OCI-LY7 (cell line): Measurements from ENCODE around the gene FANCI. TPM values are rescaled to one million over a fixed set of nuclear protein-coding genes. Genes with fewer than 3 reads are reported as not detected.

Experiments
- BruUV-seq: library from RNA; stranded (reverse); fragments of 400-500 nt; replicated peaks from 2 replicates; lab custom pipeline; 2021; lab: Mats Ljungman, UMichigan
- CTCF ChIA-PET: fragments of 300-600 bp; sonication (Branson Sonifier 250); formaldehyde crosslinking; loops from one replicate; lab custom pipeline; 2022; ENCODE audit warnings: antibody characterized with exemption; ENCODE audit not compliant: unreplicated experiment; lab: Charles Lee
- POLR2A ChIA-PET: fragments of 300-600 bp; sonication (Branson Sonifier 250); formaldehyde crosslinking; loops from one replicate; lab custom pipeline; 2022; ENCODE audit warnings: antibody characterized with exemption; lab: Charles Lee
- DNase-seq: peaks from one replicate; pipeline ENCODE4 v3.0.0-alpha.2; 2015; ENCODE audit warnings: low spot score
- H2AFZ ChIP-seq: fragments of 200-600 bp; sonication (generic), shearing (Covaris generic); 2 replicates; pipeline ENCODE4 v1.6.1; 2014; ENCODE audit warnings: mild to moderate bottlenecking, antibody characterized with exemption, low read length, moderate library complexity
- H3K27ac ChIP-seq: fragments of 200-600 bp; sonication (generic); 2 replicates; pipeline ENCODE4 v1.5.1; 2014; ENCODE audit warnings: mixed run types, low read depth, mild to moderate bottlenecking, moderate library complexity, low read length, inconsistent platforms; ENCODE audit not compliant: poor library complexity, severe bottlenecking
- H3K36me3 ChIP-seq: fragments of 200-600 bp; sonication (generic); 2 replicates; pipeline ENCODE4 v1.6.1; 2014; ENCODE audit warnings: mild to moderate bottlenecking, antibody characterized with exemption, low read length, moderate library complexity, mixed read lengths; ENCODE audit not compliant: insufficient read depth
- H3K4me1 ChIP-seq: fragments of 200-600 bp; sonication (generic); 2 replicates; pipeline ENCODE4 v1.5.1; 2014; ENCODE audit warnings: mild to moderate bottlenecking, low read length; ENCODE audit not compliant: insufficient read depth, poor library complexity, severe bottlenecking
- H3K4me2 ChIP-seq: fragments of 200-600 bp; sonication (generic); 2 replicates; pipeline ENCODE4 v1.6.1; 2014; ENCODE audit warnings: mild to moderate bottlenecking, low read length
- H3K4me3 ChIP-seq: fragments of 200-600 bp; sonication (generic); 2 replicates; pipeline ENCODE4 v1.5.1; 2014; ENCODE audit warnings: mild to moderate bottlenecking, low read depth, low read length; ENCODE audit not compliant: poor library complexity, severe bottlenecking
- H3K79me2 ChIP-seq: fragments of 200-600 bp; sonication (generic); 2 replicates; pipeline ENCODE4 v1.6.1; 2016; ENCODE audit warnings: low read depth, mild to moderate bottlenecking, low read length, moderate library complexity, mixed read lengths; ENCODE audit not compliant: insufficient read depth
- H3K9me2 ChIP-seq: fragments of 200-600 bp; sonication (generic); 2 replicates; pipeline ENCODE4 v1.6.1; 2016; ENCODE audit warnings: mild to moderate bottlenecking, low read length, mixed read lengths; ENCODE audit not compliant: insufficient read depth
- H3K9me3 ChIP-seq: fragments of 200-600 bp; sonication (generic); 2 replicates; pipeline ENCODE4 v1.6.1; 2014; ENCODE audit warnings: mild to moderate bottlenecking, mixed run types, low read length, mixed read lengths
- H4K20me1 ChIP-seq: fragments of 200-600 bp; sonication (generic); 2 replicates; pipeline ENCODE4 v1.6.1; 2014; ENCODE audit warnings: mild to moderate bottlenecking, antibody characterized with exemption, low read length, moderate library complexity, mixed read lengths; ENCODE audit not compliant: insufficient read depth
- EZH2phosphoT487 ChIP-seq: fragments of 200-600 bp; sonication (generic); IDR thresholded peaks from 2 replicates; pipeline ENCODE4 v1.6.1; 2018; ENCODE audit warnings: low read depth, borderline replicate concordance, mild to moderate bottlenecking, mixed run types, antibody characterized with exemption, low read length, moderate library complexity, mixed read lengths
- intact Hi-C: fragments of 100-400 bp; cut with micrococcal nuclease; formaldehyde crosslinking; loops from one replicate; pipeline ENCODE4 v1.10.0; 2022; ENCODE audit not compliant: unreplicated experiment
- total RNA-seq, 2 experiments: library from RNA; depleted of rRNA in 1 of 2; stranded (reverse); fragments of >200 nt in 1 of 2; shearing (Covaris generic) in 1 of 2; gene quantifications; 2 replicates each; pipeline ENCODE4 v1.2.3, GENCODE V29; 2014 to 2022
- TF ChIP-seq, protein P1 (sequence below): fragments of 200-600 bp; sonication (generic); conservative IDR thresholded peaks from 2 replicates; pipeline ENCODE4 v1.5.1; 2014; ENCODE audit warnings: mild to moderate bottlenecking, antibody characterized with exemption, low read length, moderate library complexity, mixed read lengths

FANCI gene
- total RNA-seq, 2 experiments from 2014 or later: 112 to 211 TPM

DNA sequence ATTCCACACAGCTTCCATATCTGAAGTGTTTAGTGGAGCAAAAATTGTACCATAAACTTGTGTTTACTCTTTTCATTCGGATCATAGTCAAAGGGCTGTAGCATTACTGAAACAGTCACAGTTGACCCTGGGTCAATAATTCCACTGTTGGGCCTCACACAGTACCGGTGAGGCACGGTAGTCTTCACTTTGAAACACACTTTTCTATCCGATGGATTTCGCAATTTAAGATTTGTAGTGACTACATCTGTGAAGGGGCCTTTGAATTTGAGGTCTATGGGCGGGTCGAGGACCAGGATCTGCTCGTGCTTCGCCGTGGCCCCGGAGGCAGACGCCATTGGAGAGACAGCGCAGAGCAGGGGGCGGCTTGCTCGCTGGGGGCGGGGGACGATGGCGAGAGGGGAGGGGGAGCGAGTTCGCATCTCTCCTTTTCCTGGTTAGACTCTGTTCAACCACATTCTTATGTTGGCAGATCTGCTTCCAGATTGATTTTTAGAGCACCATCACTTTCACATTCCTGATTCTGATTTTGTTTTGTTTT, 42.2 kb upstream of the FANCI start:
- intact Hi-C loops: no loop called here
- Histone ChIP-seq H3K9me2 (no peaks in the 10 kb centered on the region), H3K27ac (no peak overlapping the region), H3K4me3 (no peak overlapping the region), H3K9me3 (no peaks in the 10 kb centered on the region), H3K79me2 (no peaks in the 10 kb centered on the region), H3K36me3 (no peaks in the 10 kb centered on the region), H3K4me2 (no peak overlapping the region), H4K20me1 (no peaks in the 10 kb centered on the region), H3K4me1 (no peaks in the 10 kb centered on the region), H2AFZ (no peak overlapping the region)
- no peak for DNase-seq
- ChIA-PET POLR2A (interaction anchor here (1.1 kb wide), 1 partner anchor 13 kb away, joined by 3 read pairs; no protein-coding TSS in a partner anchor), CTCF (no interaction called here)
- TF ChIP-seq, protein P1, sequence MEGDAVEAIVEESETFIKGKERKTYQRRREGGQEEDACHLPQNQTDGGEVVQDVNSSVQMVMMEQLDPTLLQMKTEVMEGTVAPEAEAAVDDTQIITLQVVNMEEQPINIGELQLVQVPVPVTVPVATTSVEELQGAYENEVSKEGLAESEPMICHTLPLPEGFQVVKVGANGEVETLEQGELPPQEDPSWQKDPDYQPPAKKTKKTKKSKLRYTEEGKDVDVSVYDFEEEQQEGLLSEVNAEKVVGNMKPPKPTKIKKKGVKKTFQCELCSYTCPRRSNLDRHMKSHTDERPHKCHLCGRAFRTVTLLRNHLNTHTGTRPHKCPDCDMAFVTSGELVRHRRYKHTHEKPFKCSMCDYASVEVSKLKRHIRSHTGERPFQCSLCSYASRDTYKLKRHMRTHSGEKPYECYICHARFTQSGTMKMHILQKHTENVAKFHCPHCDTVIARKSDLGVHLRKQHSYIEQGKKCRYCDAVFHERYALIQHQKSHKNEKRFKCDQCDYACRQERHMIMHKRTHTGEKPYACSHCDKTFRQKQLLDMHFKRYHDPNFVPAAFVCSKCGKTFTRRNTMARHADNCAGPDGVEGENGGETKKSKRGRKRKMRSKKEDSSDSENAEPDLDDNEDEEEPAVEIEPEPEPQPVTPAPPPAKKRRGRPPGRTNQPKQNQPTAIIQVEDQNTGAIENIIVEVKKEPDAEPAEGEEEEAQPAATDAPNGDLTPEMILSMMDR: no peak
- TF ChIP-seq EZH2phosphoT487: no peak
- BruUV-seq: no TSS peak

DNA sequence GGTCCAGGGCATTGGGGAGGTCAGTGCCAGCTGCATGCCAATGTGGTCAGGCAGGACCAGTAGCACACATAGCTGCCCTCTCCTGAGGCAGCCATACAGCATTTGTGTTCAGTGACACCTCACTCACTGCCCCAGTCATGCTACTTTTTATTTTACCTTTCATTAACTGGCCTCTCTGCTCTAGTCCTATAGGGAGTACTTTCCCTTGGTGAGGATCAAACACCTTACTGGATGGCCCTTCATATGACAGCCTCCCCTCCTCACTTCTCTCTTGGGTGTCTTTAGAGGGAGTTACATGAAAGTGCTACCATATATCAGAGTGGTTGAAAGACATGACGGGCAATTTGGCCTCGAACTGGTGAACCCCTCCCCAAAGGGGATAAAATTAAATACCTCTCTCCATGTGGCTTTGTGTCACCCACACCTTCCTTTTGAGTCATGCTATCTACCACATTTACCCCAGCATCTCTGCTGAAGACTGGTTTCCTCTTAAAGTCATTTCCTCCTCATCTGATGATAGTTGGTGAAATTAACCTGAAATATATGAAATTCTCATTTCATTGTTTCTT, 40.0 kb upstream of the FANCI start:
- intact Hi-C loops: no loop called here

More for the DNA sequence above, 40.0 kb upstream of the FANCI start:
- no peak overlapping the region for H3K27ac ChIP-seq
- H3K79me2 ChIP-seq: no peaks in the 10 kb centered on the region
- H3K36me3 ChIP-seq: no peaks in the 10 kb centered on the region
- POLR2A ChIA-PET: no interaction called here
- CTCF ChIA-PET: no interaction called here
- H3K4me1 ChIP-seq: no peaks in the 10 kb centered on the region
- H2AFZ ChIP-seq: no peak overlapping the region
- no peak overlapping the region for H3K4me3 ChIP-seq
- H4K20me1 ChIP-seq: no peaks in the 10 kb centered on the region
- no peak for DNase-seq
- H3K9me3 ChIP-seq: no peaks in the 10 kb centered on the region
- TF ChIP-seq EZH2phosphoT487: no peak
- TF ChIP-seq, protein P1: no peak
- BruUV-seq: no TSS peak
- H3K9me2 ChIP-seq: no peaks in the 10 kb centered on the region
- no peak overlapping the region for H3K4me2 ChIP-seq
